Gastroesophageal sphincter (tissue), 4 donors: ENCODE data around the gene RAP1B. TPM values are rescaled to one million over a fixed set of nuclear protein-coding genes. Genes with fewer than 3 reads are reported as not detected.

ENCODE experiments used
- ATAC-seq: fragments of 150-250 bp; one replicate; pipeline ENCODE4 v1.9.1; 2016; ENCODE audit warnings: mild to moderate bottlenecking, moderate library complexity
- H3K27ac ChIP-seq, 4 donors: fragments of 200-600 bp; sonication (generic) in 3 of 4; 1 replicate in 3 of 4; 2 replicates in 1 of 4; pipeline ENCODE4 v1.5.1; 2016 to 2019
- H3K27me3 ChIP-seq: fragments of 200-600 bp; sonication (generic); one replicate; pipeline ENCODE4 v1.5.1; 2019
- H3K36me3 ChIP-seq, 2 donors: fragments of 200-600 bp; sonication (generic); one replicate each; pipeline ENCODE4 v1.5.1; 2019; ENCODE audit warnings: control low read depth in 1 of 2
- H3K4me1 ChIP-seq, 3 donors: fragments of 200-600 bp; sonication (generic); 1 replicate in 2 of 3; 2 replicates in 1 of 3; pipeline ENCODE4 v1.5.1; 2016 to 2019; ENCODE audit warnings: control low read depth in 2 of 3
- H3K4me3 ChIP-seq, 2 donors: fragments of 200-600 bp; sonication (generic); one replicate each; pipeline ENCODE4 v1.5.1; 2019; ENCODE audit warnings: mild to moderate bottlenecking in 1 of 2, moderate library complexity in 1 of 2
- H3K9me3 ChIP-seq, 3 donors: fragments of 200-600 bp; sonication (generic); one replicate each; pipeline ENCODE4 v1.5.1; 2017 to 2019; ENCODE audit warnings: control low read depth in 2 of 3
- EP300 ChIP-seq: sonication (generic); formaldehyde crosslinking; IDR thresholded peaks from one replicate; pipeline ENCODE4 v1.6.1; 2017; ENCODE audit warnings: antibody characterized with exemption, mild to moderate bottlenecking
- POLR2A ChIP-seq, 2 donors: fragments of 450-650 bp; IDR thresholded peaks; one replicate each; pipeline ENCODE4 v1.6.1; 2017; ENCODE audit warnings: antibody characterized with exemption in 2 of 2, mild to moderate bottlenecking in 2 of 2, moderate library complexity in 1 of 2
- POLR2AphosphoS5 ChIP-seq: sonication (generic); formaldehyde crosslinking; IDR thresholded peaks from one replicate; pipeline ENCODE4 v1.6.1; 2017; ENCODE audit warnings: antibody characterized with exemption
- WGBS, 2 donors: methylation state at CpG; one replicate each; pipeline ENCODE4 v1.1.5; 2018; ENCODE audit warnings: low coverage in 1 of 2; 5-methylcytosine and 5-hydroxymethylcytosine counted together
- total RNA-seq, 4 donors: library from RNA; depleted of rRNA; stranded (reverse); fragments of >200 nt; gene quantifications; one replicate each; pipeline ENCODE4 v1.1.0, GENCODE V29; 2016
- TF ChIP-seq, protein P1 (sequence below), 4 experiments: fragments of 200-600 bp in 2 of 4; fragments of 450-650 bp in 2 of 4; sonication (generic) in 1 of 4; IDR thresholded peaks; one replicate each; pipeline ENCODE4 v1.5.1; 2017 to 2019; ENCODE audit warnings: antibody characterized with exemption in 4 of 4, mild to moderate bottlenecking in 2 of 4, moderate library complexity in 2 of 4

Gene RAP1B
- total RNA-seq, 4 donors from 2014 or later: 131 to 218 (median 205) TPM

DNA sequence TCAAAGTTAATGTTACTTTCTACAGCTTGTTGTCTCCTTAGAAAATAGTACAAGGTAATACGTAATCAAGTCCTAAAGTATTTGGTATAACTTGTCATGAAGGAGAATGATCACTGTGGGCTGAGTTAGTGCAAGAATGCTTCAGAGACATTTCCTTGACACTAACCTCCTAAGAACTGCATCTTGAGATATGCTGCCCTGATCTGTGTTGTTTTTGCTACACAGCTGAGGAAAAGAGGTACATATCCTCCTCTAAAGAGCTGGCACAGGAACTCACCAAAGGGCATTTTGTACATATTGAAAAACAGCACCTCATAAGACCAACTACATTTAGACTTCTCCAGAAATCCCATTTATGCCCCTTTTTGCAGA, 28.7 kb downstream of the RAP1B start:
- TF ChIP-seq POLR2AphosphoS5 (no peak), POLR2A (IDR thresholded peaks at IDR 0.05) (no peak), EP300 (no peak)
- no peak overlapping the region for H3K4me3 ChIP-seq
- peaks cover 0 to 3% of the 10 kb centered on the region in 2 donors for H3K36me3 ChIP-seq
- no peak for ATAC-seq
- peak overlapping the region in 2 of 4 donors; percentile 14 to 29 for H3K27ac ChIP-seq
- 33 to 44% methylated on average over 1 of the region's 1 CpG for WGBS, 2 donors
- no peaks in the 10 kb centered on the region for H3K9me3 ChIP-seq
- H3K27me3 ChIP-seq: no peaks in the 10 kb centered on the region
- peaks cover 0 to 92% (median 17%) of the 10 kb centered on the region in 3 donors for H3K4me1 ChIP-seq

DNA sequence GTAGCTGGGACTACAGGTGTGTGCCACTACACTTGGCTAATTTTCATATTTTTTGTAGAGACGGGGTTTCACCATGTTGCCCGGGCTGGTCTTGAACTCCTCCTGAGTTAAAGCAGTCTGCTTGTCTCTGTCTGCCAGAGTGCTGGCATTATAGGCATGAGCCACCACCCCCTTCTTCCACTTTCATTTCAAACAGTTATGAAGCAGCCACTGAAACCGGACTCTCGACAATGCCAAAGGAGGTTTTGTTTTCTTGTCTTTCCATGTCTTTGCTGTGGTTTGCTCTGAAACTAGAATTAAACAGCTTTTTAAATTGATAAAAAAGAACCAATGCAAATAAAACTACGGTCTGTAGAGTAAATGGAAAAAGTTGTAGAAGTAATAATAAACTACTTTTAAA, 30.4 kb downstream of the RAP1B start:
- Histone ChIP-seq H3K27ac (peak overlapping the region in 1 of 4 donors; percentile 7), H3K4me1 (peaks cover 0 to 81% (median 9%) of the 10 kb centered on the region in 3 donors)
- WGBS, 2 donors: 16 to 24% methylated on average over 4 to 5 of the region's 5 CpGs

DNA sequence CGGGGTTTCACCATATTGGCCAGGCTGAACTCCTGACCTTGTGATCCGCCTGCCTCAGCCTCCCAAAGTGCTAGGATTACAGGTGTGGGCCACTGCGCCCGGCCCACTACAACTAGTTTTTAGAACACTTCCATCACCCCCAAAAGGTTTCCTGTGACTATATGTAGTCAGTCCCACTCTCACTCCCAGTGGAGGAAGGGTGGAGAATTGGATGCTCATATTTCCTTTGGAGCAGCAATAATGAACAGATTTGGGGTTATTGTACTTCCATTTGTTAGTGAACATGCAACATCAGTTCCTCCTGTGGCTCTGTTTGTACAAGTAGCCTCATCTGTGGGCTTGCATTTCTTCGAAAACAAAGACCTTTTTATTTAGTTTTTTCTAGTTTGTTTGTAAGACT, 35.8 kb downstream of the RAP1B start:
- Histone ChIP-seq H3K4me3 (no peak overlapping the region), H3K36me3 (peaks cover 0 to 30% of the 10 kb centered on the region in 2 donors), H3K4me1 (peaks cover 0 to 81% (median 0%) of the 10 kb centered on the region in 3 donors), H3K9me3 (no peaks in the 10 kb centered on the region), H3K27ac (no peak overlapping the region), H3K27me3 (no peaks in the 10 kb centered on the region)
- TF ChIP-seq, protein P1, sequence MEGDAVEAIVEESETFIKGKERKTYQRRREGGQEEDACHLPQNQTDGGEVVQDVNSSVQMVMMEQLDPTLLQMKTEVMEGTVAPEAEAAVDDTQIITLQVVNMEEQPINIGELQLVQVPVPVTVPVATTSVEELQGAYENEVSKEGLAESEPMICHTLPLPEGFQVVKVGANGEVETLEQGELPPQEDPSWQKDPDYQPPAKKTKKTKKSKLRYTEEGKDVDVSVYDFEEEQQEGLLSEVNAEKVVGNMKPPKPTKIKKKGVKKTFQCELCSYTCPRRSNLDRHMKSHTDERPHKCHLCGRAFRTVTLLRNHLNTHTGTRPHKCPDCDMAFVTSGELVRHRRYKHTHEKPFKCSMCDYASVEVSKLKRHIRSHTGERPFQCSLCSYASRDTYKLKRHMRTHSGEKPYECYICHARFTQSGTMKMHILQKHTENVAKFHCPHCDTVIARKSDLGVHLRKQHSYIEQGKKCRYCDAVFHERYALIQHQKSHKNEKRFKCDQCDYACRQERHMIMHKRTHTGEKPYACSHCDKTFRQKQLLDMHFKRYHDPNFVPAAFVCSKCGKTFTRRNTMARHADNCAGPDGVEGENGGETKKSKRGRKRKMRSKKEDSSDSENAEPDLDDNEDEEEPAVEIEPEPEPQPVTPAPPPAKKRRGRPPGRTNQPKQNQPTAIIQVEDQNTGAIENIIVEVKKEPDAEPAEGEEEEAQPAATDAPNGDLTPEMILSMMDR (IDR thresholded peaks at IDR 0.05): no peak
- TF ChIP-seq POLR2AphosphoS5: no peak
- no peak for TF ChIP-seq POLR2A (IDR thresholded peaks at IDR 0.05)
- TF ChIP-seq EP300: no peak
- ATAC-seq: no peak
- 87% methylated on average over 5 of the region's 5 CpGs; no CpG with 5 or more reads in 1 of the 2 donors for WGBS, 2 donors

More for the DNA sequence above, 30.4 kb downstream of the RAP1B start:
- Histone ChIP-seq H3K9me3 (no peaks in the 10 kb centered on the region), H3K27me3 (no peaks in the 10 kb centered on the region), H3K36me3 (peaks cover 0 to 3% of the 10 kb centered on the region in 2 donors), H3K4me3 (no peak overlapping the region)
- ATAC-seq: no peak
- TF ChIP-seq, protein P1 (IDR thresholded peaks at IDR 0.05): no peak
- no peak for TF ChIP-seq EP300
- no peak for TF ChIP-seq POLR2AphosphoS5
- no peak for TF ChIP-seq POLR2A (IDR thresholded peaks at IDR 0.05)

DNA sequence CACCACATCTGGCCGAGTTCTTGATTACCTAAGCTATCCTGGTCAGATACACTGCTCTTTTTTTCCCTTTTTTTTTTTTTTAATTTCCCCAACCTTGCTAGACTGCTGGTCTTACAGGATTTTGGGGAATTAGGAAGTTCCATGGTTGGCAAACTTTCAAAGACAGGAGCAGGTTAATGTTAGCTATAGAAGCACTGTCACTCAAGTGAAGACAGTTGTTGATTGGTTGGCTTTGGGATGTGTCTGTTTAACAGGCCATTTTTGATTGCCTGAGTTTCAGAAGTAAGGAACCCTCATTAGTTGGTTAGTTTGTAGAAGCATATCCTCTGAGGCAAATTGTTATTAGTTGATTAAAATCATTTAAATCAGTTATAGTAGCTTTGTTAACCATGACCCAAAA, 36.8 kb downstream of the RAP1B start:
- TF ChIP-seq, protein P1 (IDR thresholded peaks at IDR 0.05): no peak
- TF ChIP-seq POLR2AphosphoS5 (no peak), POLR2A (IDR thresholded peaks at IDR 0.05) (no peak), EP300 (no peak)
- 70% methylated on average over 1 of the region's 1 CpG; no CpG with 5 or more reads in 1 of the 2 donors for WGBS, 2 donors
- H3K27me3 ChIP-seq: no peaks in the 10 kb centered on the region
- ATAC-seq: no peak
- H3K9me3 ChIP-seq: no peaks in the 10 kb centered on the region
- peak overlapping the region in 1 of 4 donors; percentile 8 for H3K27ac ChIP-seq
- H3K4me3 ChIP-seq: no peak overlapping the region
- H3K4me1 ChIP-seq: peaks cover 0 to 73% (median 0%) of the 10 kb centered on the region in 3 donors
- peaks cover 0 to 40% of the 10 kb centered on the region in 2 donors for H3K36me3 ChIP-seq

DNA sequence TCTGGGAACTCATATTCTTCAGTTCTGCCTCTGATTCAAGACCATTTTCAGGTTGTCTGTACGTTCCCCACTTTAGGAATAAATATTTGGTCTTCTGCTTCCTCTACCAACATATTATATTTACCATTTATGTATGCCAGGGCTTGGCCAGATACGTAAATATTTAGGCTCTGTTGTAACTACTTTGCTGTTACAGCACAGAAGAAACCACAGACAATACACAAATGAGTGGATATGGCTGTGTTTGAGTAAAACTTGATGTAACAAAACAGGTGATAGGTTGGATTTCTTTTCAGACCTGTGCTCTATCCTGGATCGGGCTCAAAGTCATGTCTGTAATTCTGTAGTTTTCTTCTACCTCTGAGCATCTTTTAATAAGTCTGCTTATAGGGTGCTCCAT, 37.5 kb downstream of the RAP1B start:
- H3K4me1 ChIP-seq: peaks cover 0 to 67% (median 0%) of the 10 kb centered on the region in 3 donors
- H3K36me3 ChIP-seq: peaks cover 0 to 44% of the 10 kb centered on the region in 2 donors
- no peak for ATAC-seq
- H3K27me3 ChIP-seq: no peaks in the 10 kb centered on the region
- H3K4me3 ChIP-seq: no peak overlapping the region
- no peak overlapping the region for H3K27ac ChIP-seq
- no peak for TF ChIP-seq EP300
- TF ChIP-seq POLR2AphosphoS5: no peak
- TF ChIP-seq POLR2A (IDR thresholded peaks at IDR 0.05): no peak
- TF ChIP-seq, protein P1 (IDR thresholded peaks at IDR 0.05): no peak
- H3K9me3 ChIP-seq: no peaks in the 10 kb centered on the region
- 49 to 56% methylated on average over 3 of the region's 3 CpGs for WGBS, 2 donors
